Glutamatergic neuron (in vitro differentiated cells): ENCODE data around the gene TATDN2. TPM values are rescaled to one million over a fixed set of nuclear protein-coding genes. Genes with fewer than 3 reads are reported as not detected.

Experiments used
- DNase-seq: peaks from one replicate; pipeline ENCODE4 v3.0.0; 2022
- H3K27ac Mint-ChIP-seq: one replicate; pipeline ENCODE4 v1.8.0; 2020; ENCODE audit warnings: mild to moderate bottlenecking, mixed read lengths, inconsistent platforms; ENCODE audit not compliant: unreplicated experiment
- H3K27me3 Mint-ChIP-seq: one replicate; pipeline ENCODE4 v1.8.0; 2020; ENCODE audit warnings: mild to moderate bottlenecking, moderate library complexity, mixed read lengths, inconsistent platforms; ENCODE audit not compliant: unreplicated experiment
- H3K36me3 Mint-ChIP-seq: one replicate; pipeline ENCODE4 v1.8.0; 2020; ENCODE audit warnings: mild to moderate bottlenecking, mixed read lengths, inconsistent platforms; ENCODE audit not compliant: unreplicated experiment
- H3K4me1 Mint-ChIP-seq: one replicate; pipeline ENCODE4 v1.8.0; 2020; ENCODE audit warnings: mild to moderate bottlenecking, low read depth, mixed read lengths, inconsistent platforms; ENCODE audit not compliant: unreplicated experiment
- H3K4me3 Mint-ChIP-seq: one replicate; pipeline ENCODE4 v1.8.0; 2020; ENCODE audit warnings: mild to moderate bottlenecking, mixed read lengths, inconsistent platforms; ENCODE audit not compliant: unreplicated experiment
- H3K9me3 Mint-ChIP-seq: one replicate; pipeline ENCODE4 v1.8.0; 2020; ENCODE audit warnings: mild to moderate bottlenecking, moderate library complexity, mixed read lengths, inconsistent platforms; ENCODE audit not compliant: unreplicated experiment
- CTCF ChIP-seq: fragments of 200-600 bp; sonication (generic); IDR thresholded peaks from one replicate; pipeline ENCODE4 v1.5.0; 2021; ENCODE audit not compliant: partially characterized antibody, unreplicated experiment
- total RNA-seq: library from RNA; stranded (reverse); fragmentation: NEBNext Ultra II Directional; extraction: Animal tissue kit (Norgen Biotek cat#: 25700); gene quantifications from one replicate; pipeline ENCODE4 v1.2.1, GENCODE V29; 2021; ENCODE audit not compliant: unreplicated experiment

Gene TATDN2
- total RNA-seq, 1 donor from 2014 or later, result 24.7 TPM

DNA sequence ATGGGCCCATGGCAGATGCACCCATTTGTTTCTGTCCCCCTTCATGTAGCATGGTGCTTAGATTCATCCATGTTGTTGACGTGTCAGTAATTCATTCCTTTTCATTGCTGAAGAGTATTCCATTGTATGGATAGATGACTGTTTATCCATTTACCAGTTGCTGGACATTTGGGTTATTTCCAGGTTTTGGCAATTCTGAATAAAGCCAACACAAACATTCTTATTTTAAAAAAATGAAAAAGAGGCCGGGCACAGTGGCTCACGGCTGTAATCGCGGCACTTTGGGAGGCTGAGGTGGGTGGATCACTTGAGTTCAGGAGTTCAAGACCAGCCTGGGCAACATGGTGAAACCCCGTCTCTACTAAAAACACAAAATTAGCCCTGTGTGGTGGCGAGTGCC lies 18.7 kb upstream of the TATDN2 start:
- Mint-ChIP-seq H3K4me3 (no peak overlapping the region), H3K4me1 (no peaks in the 10 kb centered on the region), H3K27ac (no peak overlapping the region), H3K36me3 (no peaks in the 10 kb centered on the region), H3K27me3 (no peaks in the 10 kb centered on the region), H3K9me3 (no peaks in the 10 kb centered on the region)
- no peak for DNase-seq
- TF ChIP-seq CTCF, result no peak

DNA sequence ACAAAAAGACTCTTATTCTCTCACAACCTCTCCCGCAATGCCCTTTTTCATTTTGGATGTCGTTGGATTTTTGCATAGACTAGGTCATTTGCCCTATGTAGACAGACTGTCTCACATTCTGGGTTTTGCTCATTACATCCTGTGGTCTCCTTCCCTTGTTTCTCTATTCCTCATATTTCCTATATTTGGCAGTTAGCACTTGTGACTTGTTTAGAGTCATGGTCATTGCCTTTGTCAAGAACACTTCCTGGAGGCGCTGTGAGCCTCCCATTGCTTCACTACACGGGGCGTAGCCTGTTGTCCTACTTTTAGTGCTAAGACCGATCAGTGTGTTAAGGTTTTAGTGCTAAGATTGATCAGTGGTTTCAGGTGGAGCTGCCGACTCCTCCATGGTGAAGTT lies 16.1 kb upstream of the TATDN2 start:
- no peak for TF ChIP-seq CTCF
- Mint-ChIP-seq H3K4me1 (no peaks in the 10 kb centered on the region), H3K36me3 (no peaks in the 10 kb centered on the region), H3K27ac (no peak overlapping the region), H3K9me3 (peaks cover 2% of the 10 kb centered on the region), H3K27me3 (no peaks in the 10 kb centered on the region), H3K4me3 (no peak overlapping the region)
- no peak for DNase-seq

DNA sequence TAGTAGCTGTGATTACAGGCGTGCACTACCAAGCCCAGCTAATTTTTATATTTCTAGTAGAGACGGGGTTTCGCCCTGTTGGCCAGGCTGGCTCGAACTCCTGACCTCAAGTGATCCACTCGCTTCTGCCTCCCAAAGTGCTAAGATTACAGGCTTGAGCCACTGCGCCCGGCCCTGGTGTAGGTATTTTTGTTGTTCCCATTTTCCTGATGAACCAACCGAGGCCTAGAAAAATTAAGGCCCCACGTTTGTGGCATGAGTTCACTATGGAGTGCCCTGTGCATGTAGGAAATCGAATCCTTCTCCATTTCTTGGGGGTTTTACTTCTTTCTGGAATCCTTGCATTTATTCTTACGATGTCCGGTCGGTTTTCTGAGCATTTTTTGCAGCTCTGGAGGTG lies 14.3 kb upstream of the TATDN2 start:
- Mint-ChIP-seq H3K9me3 (peaks cover 5% of the 10 kb centered on the region), H3K4me3 (no peak overlapping the region), H3K4me1 (no peaks in the 10 kb centered on the region), H3K36me3 (peaks cover 4% of the 10 kb centered on the region), H3K27ac (no peak overlapping the region), H3K27me3 (no peaks in the 10 kb centered on the region)
- TF ChIP-seq CTCF, result no peak
- no peak for DNase-seq

- no peaks in the 10 kb centered on the region for H3K4me1 Mint-ChIP-seq
- no peak overlapping the region for H3K4me3 Mint-ChIP-seq
- H3K27me3 Mint-ChIP-seq, result no peaks in the 10 kb centered on the region
- peaks cover 4% of the 10 kb centered on the region for H3K36me3 Mint-ChIP-seq
- H3K27ac Mint-ChIP-seq, result no peak overlapping the region
- peaks cover 5% of the 10 kb centered on the region for H3K9me3 Mint-ChIP-seq
- DNase-seq, result no peak
- TF ChIP-seq CTCF, result no peak
Observed at GRCh38 chr3:10234526-10235230, 13.6 kb upstream of the TATDN2 start.

GRCh38 chr3:10235551-10235950 lies 12.7 kb upstream of the TATDN2 start:
- no peak overlapping the region for H3K27ac Mint-ChIP-seq
- no peaks in the 10 kb centered on the region for H3K27me3 Mint-ChIP-seq
- TF ChIP-seq CTCF, result no peak
- DNase-seq, result no peak
- peaks cover 4% of the 10 kb centered on the region for H3K36me3 Mint-ChIP-seq
- H3K4me1 Mint-ChIP-seq, result no peaks in the 10 kb centered on the region
- peaks cover 5% of the 10 kb centered on the region for H3K9me3 Mint-ChIP-seq
- no peak overlapping the region for H3K4me3 Mint-ChIP-seq
